NCI-H2107 (cell line): ENCODE results near the gene KLK8.
"Not testable (repeated sequence)": the region's sequence is repeated elsewhere in the genome, so short reads cannot be mapped to it uniquely, and the experiment has no call there.

Source experiments
- DNase-seq: peaks from one replicate; lab custom pipeline; 2025; lab: John Stamatoyannopoulos, UW

Gene KLK8

GRCh38 chr19:50982186-50982585 is 19.2 kb downstream of the KLK8 start:
- no peak for DNase-seq

GRCh38 chr19:50981587-50982146 is 19.7 kb downstream of the KLK8 start:
- no peak for DNase-seq

- DNase-seq: no peak
Observed at GRCh38 chr19:50980208-50980607, 21.2 kb downstream of the KLK8 start.

- DNase-seq: no peak
Observed at GRCh38 chr19:50979758-50980157, 21.6 kb downstream of the KLK8 start.

GRCh38 chr19:50978772-50979390 is 22.5 kb downstream of the KLK8 start:
- no peak for DNase-seq

- no peak for DNase-seq
Observed at GRCh38 chr19:50977626-50978025, 23.8 kb downstream of the KLK8 start.

- no peak for DNase-seq
Observed at GRCh38 chr19:50975766-50976165, 25.6 kb downstream of the KLK8 start.

GRCh38 chr19:50974702-50975556 is 26.5 kb downstream of the KLK8 start:
- no peak for DNase-seq

- no peak for DNase-seq
Observed at GRCh38 chr19:50972795-50973376, 28.5 kb downstream of the KLK8 start.

GRCh38 chr19:50969810-50970209 is 31.6 kb downstream of the KLK8 start:
- not testable (repeated sequence) for DNase-seq

GRCh38 chr19:50969413-50969760 is 32.0 kb downstream of the KLK8 start, which contains the start of gene KLK6:
KLK6 (minus strand) TSS chr19:50969591; CDS start chr19:50968104, 1,487 bp downstream.
- DNase-seq: no peak

GRCh38 chr19:50968716-50969412 is 32.5 kb downstream of the KLK8 start:
- DNase-seq: no peak

- DNase-seq: no peak
Observed at GRCh38 chr19:50967929-50968715, 33.3 kb downstream of the KLK8 start.

- no peak for DNase-seq
Observed at GRCh38 chr19:50964266-50964665, 37.1 kb downstream of the KLK8 start.

GRCh38 chr19:50963381-50963780 is 38.0 kb downstream of the KLK8 start:
- no peak for DNase-seq

- DNase-seq: no peak
Observed at GRCh38 chr19:50962245-50962644, 39.2 kb downstream of the KLK8 start.

- no peak for DNase-seq
Observed at GRCh38 chr19:50959731-50960500, 41.5 kb downstream of the KLK8 start.

- DNase-seq: no peak
Observed at GRCh38 chr19:50957587-50957986, 43.8 kb downstream of the KLK8 start.

GRCh38 chr19:50952910-50953309 is 48.5 kb downstream of the KLK8 start, which contains the start of gene KLK5:
KLK5 (minus strand) TSS chr19:50953038; CDS start chr19:50952657, 381 bp downstream.
- DNase-seq: no peak

GRCh38 chr19:50949861-50950260 is 51.5 kb downstream of the KLK8 start:
- no peak for DNase-seq
